Duodenal mucosa (tissue), 2 donors: ENCODE data around the gene CTDP1.

Experiments used
- H3K27ac ChIP-seq: one replicate; pipeline ENCODE4 v1.7.0; 2013; ENCODE audit warnings: low read depth, low read length
- H3K27me3 ChIP-seq, 2 donors: one replicate each; pipeline ENCODE4 v1.7.0; 2013; ENCODE audit warnings: low read length in 2 of 2, control low read depth in 1 of 2; ENCODE audit not compliant: insufficient read depth in 2 of 2, control insufficient read depth in 1 of 2
- H3K36me3 ChIP-seq, 2 donors: one replicate each; pipeline ENCODE4 v1.7.0; 2013; ENCODE audit warnings: low read length in 2 of 2, control low read depth in 1 of 2; ENCODE audit not compliant: insufficient read depth in 2 of 2, control insufficient read depth in 1 of 2
- H3K4me1 ChIP-seq, 2 donors: one replicate each; pipeline ENCODE4 v1.7.0; 2013; ENCODE audit warnings: low read length in 2 of 2, control low read depth in 1 of 2; ENCODE audit not compliant: insufficient read depth in 2 of 2, control insufficient read depth in 1 of 2
- H3K4me3 ChIP-seq, 2 donors: one replicate each; pipeline ENCODE4 v1.7.0; 2013; ENCODE audit warnings: low read length in 2 of 2, low read depth in 1 of 2
- H3K9ac ChIP-seq, 2 donors: one replicate each; pipeline ENCODE4 v1.7.0; 2013; ENCODE audit warnings: low read length in 2 of 2, low read depth in 1 of 2
- H3K9me3 ChIP-seq, 2 donors: one replicate each; pipeline ENCODE4 v1.7.0; 2013; ENCODE audit warnings: low read length in 2 of 2, control low read depth in 1 of 2; ENCODE audit not compliant: control insufficient read depth in 1 of 2

The CTDP1 gene

GRCh38 chr18:79699653-79700052 is 20.1 kb downstream of the CTDP1 start:
- Histone ChIP-seq H3K4me3 (no peak overlapping the region), H3K9me3 (peaks cover 0 to 7% of the 10 kb centered on the region in 2 donors), H3K27ac (no peak overlapping the region), H3K27me3 (no peaks in the 10 kb centered on the region), H3K36me3 (peaks cover 33 to 71% of the 10 kb centered on the region in 2 donors), H3K9ac (no peak overlapping the region), H3K4me1 (peaks cover 0 to 6% of the 10 kb centered on the region in 2 donors)

GRCh38 chr18:79702906-79703305 is 23.3 kb downstream of the CTDP1 start:
- Histone ChIP-seq H3K4me1 (peaks cover 0 to 6% of the 10 kb centered on the region in 2 donors), H3K9me3 (peaks cover 0 to 7% of the 10 kb centered on the region in 2 donors), H3K36me3 (peaks cover 35 to 77% of the 10 kb centered on the region in 2 donors), H3K27me3 (no peaks in the 10 kb centered on the region), H3K27ac (no peak overlapping the region), H3K9ac (no peak overlapping the region), H3K4me3 (no peak overlapping the region)

- H3K27me3 ChIP-seq = no peaks in the 10 kb centered on the region
- H3K27ac ChIP-seq = no peak overlapping the region
- H3K4me3 ChIP-seq = no peak overlapping the region
- peaks cover 34 to 70% of the 10 kb centered on the region in 2 donors for H3K36me3 ChIP-seq
- H3K9ac ChIP-seq = no peak overlapping the region
- peaks cover 0 to 3% of the 10 kb centered on the region in 2 donors for H3K4me1 ChIP-seq
- H3K9me3 ChIP-seq = peaks cover 0 to 7% of the 10 kb centered on the region in 2 donors
Measured at GRCh38 chr18:79704631-79705030, 25.0 kb downstream of the CTDP1 start.

GRCh38 chr18:79705272-79705671 is 25.7 kb downstream of the CTDP1 start:
- H3K27ac ChIP-seq = no peak overlapping the region
- no peak overlapping the region for H3K4me3 ChIP-seq
- peaks cover 0 to 4% of the 10 kb centered on the region in 2 donors for H3K9me3 ChIP-seq
- no peaks in the 10 kb centered on the region for H3K27me3 ChIP-seq
- H3K9ac ChIP-seq = no peak overlapping the region
- H3K4me1 ChIP-seq = no peaks in the 10 kb centered on the region
- H3K36me3 ChIP-seq = peaks cover 39 to 69% of the 10 kb centered on the region in 2 donors

DNA sequence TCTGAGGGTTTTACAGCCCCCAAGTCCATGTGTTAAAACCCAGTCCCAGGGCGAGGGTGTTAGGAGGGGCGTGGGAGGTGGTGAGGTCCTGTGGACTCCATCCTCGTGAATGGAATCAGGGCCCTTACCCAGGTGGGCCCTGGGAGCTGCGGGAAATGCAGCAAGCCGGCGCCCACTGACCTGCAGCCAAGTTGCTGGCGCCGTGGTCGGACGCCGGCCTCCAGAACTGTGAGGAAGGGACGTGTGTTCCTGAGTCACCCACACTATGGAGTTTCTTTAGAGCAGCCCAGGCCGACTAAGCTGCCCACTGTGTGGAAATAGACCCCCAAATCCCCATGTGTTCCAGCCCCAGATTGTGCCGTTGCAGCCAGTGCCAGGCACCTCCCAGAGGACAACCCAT is 26.4 kb downstream of the CTDP1 start:
- peaks cover 37 to 68% of the 10 kb centered on the region in 2 donors for H3K36me3 ChIP-seq

DNA sequence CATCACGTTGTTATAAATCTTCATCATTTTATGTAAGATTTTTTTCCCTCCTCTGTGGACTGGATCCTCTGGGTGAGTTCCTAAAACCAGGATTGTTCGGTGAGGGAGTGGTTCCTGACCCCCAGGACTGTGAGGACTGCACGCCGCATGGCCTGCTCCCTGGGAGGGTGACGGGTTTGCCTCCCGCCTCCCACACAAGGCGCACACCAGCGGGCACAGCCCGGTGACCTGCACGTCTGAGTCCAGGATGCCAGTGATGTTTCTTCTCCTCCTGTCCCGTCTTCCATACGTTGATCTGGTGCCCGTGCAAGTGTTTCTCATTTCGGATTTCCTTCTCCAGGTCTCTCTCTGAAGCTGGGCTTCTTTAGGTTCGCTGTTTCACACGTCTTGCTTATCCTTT is 27.1 kb downstream of the CTDP1 start:
- Histone ChIP-seq H3K9me3 (no peaks in the 10 kb centered on the region), H3K9ac (no peak overlapping the region), H3K36me3 (peaks cover 37 to 75% of the 10 kb centered on the region in 2 donors), H3K27me3 (no peaks in the 10 kb centered on the region), H3K4me1 (no peaks in the 10 kb centered on the region), H3K27ac (no peak overlapping the region), H3K4me3 (no peak overlapping the region)

More for the DNA sequence above, 26.4 kb downstream of the CTDP1 start:
- Histone ChIP-seq H3K9me3 (no peaks in the 10 kb centered on the region), H3K27me3 (no peaks in the 10 kb centered on the region), H3K9ac (no peak overlapping the region), H3K27ac (no peak overlapping the region), H3K4me1 (no peaks in the 10 kb centered on the region), H3K4me3 (no peak overlapping the region)

- Histone ChIP-seq H3K9ac (no peak overlapping the region), H3K9me3 (no peaks in the 10 kb centered on the region), H3K27ac (no peak overlapping the region), H3K4me1 (no peaks in the 10 kb centered on the region), H3K36me3 (peaks cover 37 to 80% of the 10 kb centered on the region in 2 donors), H3K4me3 (no peak overlapping the region), H3K27me3 (no peaks in the 10 kb centered on the region)
Measured at GRCh38 chr18:79707239-79707638, 27.6 kb downstream of the CTDP1 start.

DNA sequence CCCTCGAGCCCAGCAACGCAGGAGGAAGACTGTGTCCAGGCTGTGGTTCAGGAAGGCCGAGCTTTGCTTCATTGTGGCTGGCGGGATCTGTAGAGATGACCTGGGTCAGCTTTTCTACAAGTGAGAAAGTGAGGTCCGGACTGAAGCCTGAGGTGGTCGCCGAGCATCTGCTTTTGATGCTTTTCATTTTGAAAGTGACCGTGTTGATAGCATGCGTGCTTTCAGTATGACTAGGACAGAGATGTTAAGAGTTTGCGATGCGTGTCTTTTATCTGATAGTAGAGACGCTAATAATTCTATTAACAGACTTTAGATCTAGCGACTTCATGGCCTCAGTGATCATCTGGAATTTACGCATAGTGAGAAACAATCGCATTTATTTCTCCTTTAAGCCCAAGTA is 28.1 kb downstream of the CTDP1 start:
- Histone ChIP-seq H3K9me3 (no peaks in the 10 kb centered on the region), H3K9ac (no peak overlapping the region), H3K27me3 (no peaks in the 10 kb centered on the region), H3K27ac (no peak overlapping the region), H3K36me3 (peaks cover 37 to 84% of the 10 kb centered on the region in 2 donors), H3K4me3 (no peak overlapping the region), H3K4me1 (no peaks in the 10 kb centered on the region)

DNA sequence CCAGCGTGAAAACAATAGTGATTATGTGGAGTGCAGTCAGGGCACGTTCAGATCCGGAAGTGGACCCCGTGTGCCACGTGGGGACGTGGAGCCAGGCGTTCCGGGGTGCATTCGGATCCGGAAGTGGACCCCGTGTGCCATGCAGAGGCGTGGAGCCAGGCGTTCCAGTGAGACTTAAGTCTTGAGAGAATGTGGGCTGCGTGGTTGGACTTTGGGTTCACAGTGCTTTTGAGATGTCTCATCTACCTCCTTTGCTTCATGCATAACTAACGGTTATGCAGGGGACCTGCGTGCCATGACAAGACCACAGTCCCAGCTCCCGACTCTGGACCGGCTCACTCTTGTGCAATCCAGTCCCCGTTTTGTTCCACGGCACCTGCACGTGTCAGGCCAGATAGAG is 28.8 kb downstream of the CTDP1 start:
- Histone ChIP-seq H3K9me3 (no peaks in the 10 kb centered on the region), H3K36me3 (peaks cover 37 to 88% of the 10 kb centered on the region in 2 donors), H3K9ac (no peak overlapping the region), H3K4me3 (no peak overlapping the region), H3K27ac (no peak overlapping the region), H3K4me1 (no peaks in the 10 kb centered on the region), H3K27me3 (no peaks in the 10 kb centered on the region)

GRCh38 chr18:79712206-79712857 is 32.7 kb downstream of the CTDP1 start:
- H3K36me3 ChIP-seq = peaks cover 29 to 82% of the 10 kb centered on the region in 2 donors
- no peaks in the 10 kb centered on the region for H3K9me3 ChIP-seq
- H3K9ac ChIP-seq = no peak overlapping the region

More at GRCh38 chr18:79712206-79712857, 32.7 kb downstream of the CTDP1 start:
- Histone ChIP-seq H3K4me1 (no peaks in the 10 kb centered on the region), H3K27me3 (no peaks in the 10 kb centered on the region), H3K4me3 (no peak overlapping the region), H3K27ac (no peak overlapping the region)
